ENCODE data around the gene SREK1IP1. TPM values are rescaled to one million over a fixed set of nuclear protein-coding genes. Genes with fewer than 3 reads are reported as not detected.

SREK1IP1 gene
- total and polyA plus RNA-seq, 9 of the 15 experiments (the other 6 are each of a cell fraction or from before 2014, with no cell fraction given), result 6.9 to 45.2 (median 21.7) TPM

DNA sequence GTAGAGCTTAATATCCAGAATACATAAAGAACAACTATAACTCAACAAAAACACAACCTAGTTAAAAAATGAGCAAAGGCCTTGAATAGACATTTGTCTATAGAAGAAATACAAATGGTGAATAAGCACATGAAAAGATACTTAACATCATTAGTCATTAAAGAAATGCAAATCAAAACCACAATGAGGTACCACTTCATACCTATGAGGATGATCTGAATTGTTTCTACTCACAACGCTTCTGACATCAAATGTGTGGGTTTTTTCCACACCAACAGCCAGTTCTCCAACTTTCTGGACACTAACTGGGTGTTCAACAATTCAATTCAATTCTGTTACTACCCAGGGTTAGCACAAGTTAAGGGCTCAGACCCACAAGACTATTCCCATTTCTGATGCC is 22.0 kb downstream of the SREK1IP1 start:
- Histone ChIP-seq H3K9me1 (ENCODE audit: control insufficient read depth, insufficient read depth, low read length) (no peaks in the 10 kb centered on the region), H3K4me1 (replicated peaks in 1 of 2; ENCODE audit: control insufficient read depth in 2 of 2, insufficient read depth in 2 of 2, low read length in 2 of 2) (no peaks in the 10 kb centered on the region), H3K9ac (ENCODE audit: insufficient read depth in 1 of 2, low read depth in 2 of 2, low read length in 2 of 2) (no peak overlapping the region), H3K9me3 (replicated peaks; ENCODE audit: control insufficient read depth, insufficient read depth, low read depth, low read length) (no peaks in the 10 kb centered on the region), H3K36me3 (ENCODE audit: control insufficient read depth, insufficient read depth, low read length) (peaks cover 9% of the 10 kb centered on the region; the same call in 2 of the 3 replicates), H3K79me2 (ENCODE audit: control insufficient read depth, insufficient read depth, low read length) (no peaks in the 10 kb centered on the region), H4K20me1 (replicated peaks; ENCODE audit: control insufficient read depth, insufficient read depth, low read length) (no peaks in the 10 kb centered on the region), H3K4me3 (no peak overlapping the region), H3K27me3 (ENCODE audit: control insufficient read depth in 2 of 2, insufficient read depth in 2 of 2, low read length in 2 of 2) (no peaks in the 10 kb centered on the region), H3K4me2 (ENCODE audit: insufficient read depth, low read length) (no peak overlapping the region), H2AFZ (ENCODE audit: low read depth, low read length) (no peak overlapping the region), H3K27ac (ENCODE audit: extremely low read depth, low read depth, low read length) (no peak overlapping the region)
- DNase-seq (ENCODE audit: extremely low read depth in 1 of 4, low spot score in 3 of 4), result no peak
- FAIRE-seq, result no peak
- WGBS (ENCODE audit: insufficient coverage, low coverage, missing lambda C conversion rate), result 100% methylated on average over 1 of the region's 1 CpG
- intact Hi-C loops (cut with micrococcal nuclease), result no loop called here
- TF ChIP-seq ZNF212 (CRISPR knock-in tag; IDR thresholded peaks at IDR 0.05) (no peak), KAT7 (CRISPR knock-in tag; IDR thresholded peaks at IDR 0.05; ENCODE audit: borderline replicate concordance) (no peak)
- BruUV-seq (replicated peaks), result no TSS peak
- POLR2A ChIA-PET, result no interaction called here
- CTCF ChIA-PET (ENCODE audit: low intra/inter-chr PET ratio), result no interaction called here
- ATAC-seq, result no peak
- in situ Hi-C loops (cut with MboI), result no loop called here

DNA sequence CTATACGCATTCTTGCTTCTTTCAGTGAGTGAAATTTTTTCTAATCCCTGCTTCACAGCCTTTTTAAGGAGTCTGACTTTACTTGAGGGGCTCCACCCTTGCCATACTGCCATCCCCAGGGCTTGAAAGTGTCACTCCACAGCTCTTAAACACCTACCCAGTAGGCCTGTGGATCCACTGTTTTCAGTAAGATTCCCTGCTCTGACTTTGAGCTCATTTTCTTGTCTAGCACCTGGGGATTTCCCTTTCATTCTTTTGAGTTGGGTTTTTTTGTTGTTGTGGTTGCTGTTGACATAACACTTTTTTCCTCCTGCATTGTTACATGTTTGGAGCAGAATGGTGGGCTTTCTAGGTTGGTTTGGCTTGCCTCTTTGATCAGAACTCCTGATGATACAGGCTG is 23.6 kb downstream of the SREK1IP1 start:
- Histone ChIP-seq H3K4me2 (ENCODE audit: insufficient read depth, low read length) (no peak overlapping the region), H4K20me1 (replicated peaks; ENCODE audit: control insufficient read depth, insufficient read depth, low read length) (no peaks in the 10 kb centered on the region), H3K9ac (ENCODE audit: insufficient read depth in 1 of 2, low read depth in 2 of 2, low read length in 2 of 2) (no peak overlapping the region), H3K27ac (ENCODE audit: extremely low read depth, low read depth, low read length) (no peak overlapping the region), H3K4me1 (replicated peaks in 1 of 2; ENCODE audit: control insufficient read depth in 2 of 2, insufficient read depth in 2 of 2, low read length in 2 of 2) (no peaks in the 10 kb centered on the region), H3K9me3 (replicated peaks; ENCODE audit: control insufficient read depth, insufficient read depth, low read depth, low read length) (no peaks in the 10 kb centered on the region), H3K27me3 (ENCODE audit: control insufficient read depth in 2 of 2, insufficient read depth in 2 of 2, low read length in 2 of 2) (no peaks in the 10 kb centered on the region), H3K36me3 (ENCODE audit: control insufficient read depth, insufficient read depth, low read length) (peaks cover 20% of the 10 kb centered on the region; the same call in 2 of the 3 replicates), H3K4me3 (no peak overlapping the region), H3K79me2 (ENCODE audit: control insufficient read depth, insufficient read depth, low read length) (no peaks in the 10 kb centered on the region), H2AFZ (ENCODE audit: low read depth, low read length) (no peak overlapping the region), H3K9me1 (ENCODE audit: control insufficient read depth, insufficient read depth, low read length) (no peaks in the 10 kb centered on the region)
- FAIRE-seq, result no peak
- DNase-seq (ENCODE audit: extremely low read depth in 1 of 4, low spot score in 3 of 4), result no peak
- intact Hi-C loops (cut with micrococcal nuclease), result no loop called here
- ChIA-PET POLR2A (interaction anchor here (1.0 to 1.4 kb wide), 2 partner anchors 9 to 23 kb away, joined by 4 read pairs; no protein-coding TSS in a partner anchor), CTCF (ENCODE audit: low intra/inter-chr PET ratio) (no interaction called here)
- no peak for ATAC-seq
- no TSS peak for BruUV-seq (replicated peaks)
- 93% methylated on average over 1 of the region's 1 CpG for WGBS (ENCODE audit: insufficient coverage, low coverage, missing lambda C conversion rate)
- no peak for TF ChIP-seq L3MBTL2 (IDR thresholded peaks at IDR 0.05)
- TF ChIP-seq ZNF3 (CRISPR knock-in tag; IDR thresholded peaks at IDR 0.05), result no peak
- TF ChIP-seq, protein P1, sequence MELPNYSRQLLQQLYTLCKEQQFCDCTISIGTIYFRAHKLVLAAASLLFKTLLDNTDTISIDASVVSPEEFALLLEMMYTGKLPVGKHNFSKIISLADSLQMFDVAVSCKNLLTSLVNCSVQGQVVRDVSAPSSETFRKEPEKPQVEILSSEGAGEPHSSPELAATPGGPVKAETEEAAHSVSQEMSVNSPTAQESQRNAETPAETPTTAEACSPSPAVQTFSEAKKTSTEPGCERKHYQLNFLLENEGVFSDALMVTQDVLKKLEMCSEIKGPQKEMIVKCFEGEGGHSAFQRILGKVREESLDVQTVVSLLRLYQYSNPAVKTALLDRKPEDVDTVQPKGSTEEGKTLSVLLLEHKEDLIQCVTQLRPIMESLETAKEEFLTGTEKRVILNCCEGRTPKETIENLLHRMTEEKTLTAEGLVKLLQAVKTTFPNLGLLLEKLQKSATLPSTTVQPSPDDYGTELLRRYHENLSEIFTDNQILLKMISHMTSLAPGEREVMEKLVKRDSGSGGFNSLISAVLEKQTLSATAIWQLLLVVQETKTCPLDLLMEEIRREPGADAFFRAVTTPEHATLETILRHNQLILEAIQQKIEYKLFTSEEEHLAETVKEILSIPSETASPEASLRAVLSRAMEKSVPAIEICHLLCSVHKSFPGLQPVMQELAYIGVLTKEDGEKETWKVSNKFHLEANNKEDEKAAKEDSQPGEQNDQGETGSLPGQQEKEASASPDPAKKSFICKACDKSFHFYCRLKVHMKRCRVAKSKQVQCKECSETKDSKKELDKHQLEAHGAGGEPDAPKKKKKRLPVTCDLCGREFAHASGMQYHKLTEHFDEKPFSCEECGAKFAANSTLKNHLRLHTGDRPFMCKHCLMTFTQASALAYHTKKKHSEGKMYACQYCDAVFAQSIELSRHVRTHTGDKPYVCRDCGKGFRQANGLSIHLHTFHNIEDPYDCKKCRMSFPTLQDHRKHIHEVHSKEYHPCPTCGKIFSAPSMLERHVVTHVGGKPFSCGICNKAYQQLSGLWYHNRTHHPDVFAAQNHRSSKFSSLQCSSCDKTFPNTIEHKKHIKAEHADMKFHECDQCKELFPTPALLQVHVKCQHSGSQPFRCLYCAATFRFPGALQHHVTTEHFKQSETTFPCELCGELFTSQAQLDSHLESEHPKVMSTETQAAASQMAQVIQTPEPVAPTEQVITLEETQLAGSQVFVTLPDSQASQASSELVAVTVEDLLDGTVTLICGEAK (IDR thresholded peaks at IDR 0.05), result no peak
- TF ChIP-seq, protein P1 (CRISPR knock-in tag; IDR thresholded peaks at IDR 0.05), result no peak
- no peak for TF ChIP-seq SPI1 (IDR thresholded peaks at IDR 0.05; ENCODE audit: borderline replicate concordance, low read depth, low read length)
- in situ Hi-C loops (cut with MboI), result no loop called here
